ENCODE results near the gene TOMM20.
A peak's percentile ranks its signal among the peaks of the same experiment; 100 is the strongest.

Gene TOMM20

GRCh38 chr1:235063068-235063765 lies 65.4 kb downstream of the TOMM20 start:
- no peak for DNase-seq (ENCODE audit: low spot score)

GRCh38 chr1:235060607-235061470 lies 67.8 kb downstream of the TOMM20 start:
- peak; percentile 42 for DNase-seq (ENCODE audit: low spot score)
